Measurements from ENCODE around the gene ATP8B4.
A peak's percentile ranks its signal among the peaks of the same experiment; 100 is the strongest.

ATP8B4 gene

DNA sequence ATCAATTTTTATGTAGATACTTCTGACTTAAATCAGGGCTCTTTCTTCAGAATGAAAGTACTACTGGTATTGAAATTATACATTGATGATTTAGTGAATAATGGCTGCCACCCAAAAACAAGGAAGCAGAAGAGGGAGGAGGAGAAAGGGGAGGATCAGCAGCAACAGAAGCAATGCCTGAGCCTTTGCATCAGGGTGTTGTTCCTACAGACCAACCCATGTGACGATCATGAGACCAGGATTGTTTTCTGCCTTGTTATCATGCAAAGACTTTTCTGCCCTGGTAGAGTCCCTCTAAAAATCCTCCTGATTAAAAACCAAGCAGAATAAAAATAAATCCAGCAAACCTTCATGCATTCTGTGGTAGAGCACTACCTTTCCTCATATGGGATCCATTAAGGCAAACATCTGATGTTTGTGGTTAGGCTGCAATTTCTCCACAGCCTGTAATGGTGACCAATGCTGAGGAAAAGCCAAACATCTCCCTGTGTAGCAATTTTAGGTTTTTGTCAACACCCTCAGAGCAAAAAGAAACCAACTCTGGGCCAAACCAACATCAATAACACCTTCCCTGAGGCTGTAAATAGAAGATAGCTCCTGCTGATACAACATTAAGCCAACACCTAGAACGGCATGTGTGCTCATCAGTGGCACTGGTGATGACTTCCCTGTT, 191.7 kb downstream of the ATP8B4 start:
- intact Hi-C loops (cut with DNase I): no loop called here
- DNase-seq: peak in 1 of 42 donors; percentile 1

DNA sequence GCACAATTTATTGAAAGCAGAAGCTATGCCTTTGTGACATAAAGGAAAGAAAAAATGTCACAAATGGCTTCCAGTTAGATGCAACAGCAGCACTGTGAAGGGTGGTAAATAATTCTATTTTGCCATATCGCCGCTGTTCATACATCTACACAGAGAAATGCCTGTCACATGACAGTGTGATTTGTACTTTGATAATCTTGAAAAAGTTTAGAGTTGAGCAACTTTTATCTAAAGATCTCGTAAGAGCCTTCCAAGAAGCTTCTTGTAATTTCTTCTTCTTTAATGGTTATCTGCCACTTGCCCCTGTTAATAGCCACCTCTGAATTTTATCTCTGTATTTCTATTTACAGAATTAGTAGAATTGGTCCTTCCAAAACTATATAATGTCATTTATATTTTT, 192.3 kb downstream of the ATP8B4 start:
- no peak for DNase-seq
- intact Hi-C loops (cut with DNase I): no loop called here

DNA sequence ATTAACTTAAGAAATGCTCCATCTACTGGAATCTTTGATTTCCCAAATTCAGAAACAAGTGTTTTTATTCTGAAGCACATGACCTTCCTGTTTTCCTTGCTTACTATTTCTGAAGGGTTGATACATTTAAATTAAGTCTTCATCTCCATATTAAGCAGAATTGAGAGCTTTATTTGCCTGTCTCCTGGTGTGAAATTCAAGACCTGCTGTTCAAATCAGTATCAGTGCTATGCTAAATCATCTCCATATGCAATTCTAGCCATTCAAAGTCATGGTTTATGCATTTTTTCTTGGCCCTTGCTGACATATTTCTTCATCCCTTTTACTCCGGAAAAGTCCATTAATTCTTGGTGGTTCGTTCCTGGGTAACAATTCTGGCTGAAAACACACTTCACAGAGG, 195.4 kb downstream of the ATP8B4 start:
- intact Hi-C loops (cut with DNase I): no loop called here
- DNase-seq: no peak

DNA sequence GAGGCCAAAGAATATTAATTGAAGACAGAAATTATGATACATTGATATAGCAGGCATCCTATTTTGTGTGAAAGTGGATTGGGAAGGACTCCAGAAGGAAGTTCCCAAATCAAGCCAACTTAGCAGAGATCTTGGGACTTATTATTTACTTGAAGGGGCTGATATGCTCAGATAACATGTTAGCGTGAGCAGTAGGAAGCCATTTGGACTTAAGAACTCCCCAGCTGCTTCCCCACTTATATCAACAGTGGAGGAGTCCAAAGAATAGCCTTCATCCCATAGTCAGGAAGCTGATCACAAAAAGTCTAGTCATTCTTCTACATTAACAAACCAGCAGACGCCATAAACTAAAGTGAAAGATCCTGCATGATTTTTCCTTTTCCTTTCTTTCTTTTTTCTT, 200.0 kb downstream of the ATP8B4 start:
- DNase-seq: no peak

DNA sequence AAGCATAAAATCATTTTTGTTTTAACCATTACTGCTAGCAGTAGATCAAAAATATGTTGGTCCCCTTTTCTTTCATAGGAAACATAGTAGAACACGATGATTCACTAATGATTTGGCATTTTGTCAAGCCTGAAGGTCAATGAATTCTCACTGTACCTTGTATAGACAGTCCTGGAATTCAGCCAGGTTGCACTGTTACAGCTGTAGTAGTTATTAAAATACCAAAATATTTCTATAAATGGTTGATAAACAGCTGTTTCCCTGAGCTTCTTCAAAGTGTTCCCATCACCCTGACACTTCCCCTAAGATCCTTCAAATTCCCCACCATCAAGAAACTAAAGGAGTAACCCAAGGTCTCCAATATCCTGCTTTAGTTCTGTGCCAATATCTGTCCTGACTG, 200.9 kb downstream of the ATP8B4 start:
- intact Hi-C loops (cut with DNase I): no loop called here
- DNase-seq: no peak

More for the DNA sequence above, 200.0 kb downstream of the ATP8B4 start:
- intact Hi-C loops (cut with DNase I): no loop called here

DNA sequence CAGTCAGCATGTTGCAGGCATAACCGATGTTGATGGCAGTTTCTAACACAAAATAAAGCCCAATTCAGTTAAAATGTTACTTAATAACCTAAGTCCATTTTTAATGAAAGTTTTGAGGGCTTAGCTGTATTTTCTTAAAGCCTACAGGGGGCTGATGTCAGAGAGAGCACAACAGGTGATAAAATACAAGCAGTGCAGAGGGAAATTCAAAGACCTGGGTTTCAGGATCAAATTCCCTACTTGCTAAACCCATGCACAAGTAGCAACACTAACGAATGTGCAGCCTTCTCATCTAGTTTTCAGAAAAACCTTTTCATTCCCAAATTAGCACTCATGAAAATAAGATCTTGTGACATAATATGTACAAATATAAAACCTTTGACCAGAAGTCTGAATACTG, 202.0 kb downstream of the ATP8B4 start:
- DNase-seq: no peak

DNA sequence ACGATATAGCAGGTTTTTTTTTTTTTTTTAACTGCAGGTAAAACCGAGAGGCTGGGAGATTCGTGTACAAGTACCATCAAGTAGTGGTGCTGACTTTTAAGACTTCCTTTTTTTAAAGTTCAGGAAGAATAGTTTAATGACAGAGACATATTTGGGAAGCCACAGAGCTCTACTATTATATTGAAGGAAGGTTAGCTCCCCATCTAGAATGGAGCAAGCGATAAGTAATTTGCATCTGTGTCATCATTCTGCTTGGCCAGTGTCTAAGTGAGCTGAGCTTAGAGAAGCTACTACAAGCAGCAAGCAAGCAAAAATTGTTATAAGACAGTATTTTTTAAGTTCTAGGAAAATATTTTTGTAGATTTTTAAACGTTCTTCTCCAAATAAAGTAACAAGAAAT, 203.2 kb downstream of the ATP8B4 start:
- intact Hi-C loops (cut with DNase I): no loop called here
- no peak for DNase-seq

More for the DNA sequence above, 202.0 kb downstream of the ATP8B4 start:
- intact Hi-C loops (cut with DNase I): no loop called here

DNA sequence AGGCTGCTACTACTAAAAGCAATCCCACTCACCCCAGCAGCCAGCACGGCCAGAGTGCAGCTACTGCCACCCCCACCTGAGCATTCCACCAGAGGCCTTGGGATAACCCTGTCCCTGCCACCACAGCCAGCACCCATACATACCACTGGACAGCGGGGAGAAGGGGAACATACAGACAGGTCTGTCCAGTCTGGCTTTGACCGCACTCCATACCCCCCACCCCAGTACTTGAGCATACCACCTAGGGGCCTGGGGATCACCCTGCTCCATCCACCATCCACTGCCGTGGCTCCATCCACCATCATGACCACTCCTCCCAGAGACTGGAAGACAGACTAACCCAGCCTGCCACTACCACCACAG, 210.1 kb downstream of the ATP8B4 start:
- intact Hi-C loops (cut with DNase I): no loop called here
- no peak for DNase-seq

DNA sequence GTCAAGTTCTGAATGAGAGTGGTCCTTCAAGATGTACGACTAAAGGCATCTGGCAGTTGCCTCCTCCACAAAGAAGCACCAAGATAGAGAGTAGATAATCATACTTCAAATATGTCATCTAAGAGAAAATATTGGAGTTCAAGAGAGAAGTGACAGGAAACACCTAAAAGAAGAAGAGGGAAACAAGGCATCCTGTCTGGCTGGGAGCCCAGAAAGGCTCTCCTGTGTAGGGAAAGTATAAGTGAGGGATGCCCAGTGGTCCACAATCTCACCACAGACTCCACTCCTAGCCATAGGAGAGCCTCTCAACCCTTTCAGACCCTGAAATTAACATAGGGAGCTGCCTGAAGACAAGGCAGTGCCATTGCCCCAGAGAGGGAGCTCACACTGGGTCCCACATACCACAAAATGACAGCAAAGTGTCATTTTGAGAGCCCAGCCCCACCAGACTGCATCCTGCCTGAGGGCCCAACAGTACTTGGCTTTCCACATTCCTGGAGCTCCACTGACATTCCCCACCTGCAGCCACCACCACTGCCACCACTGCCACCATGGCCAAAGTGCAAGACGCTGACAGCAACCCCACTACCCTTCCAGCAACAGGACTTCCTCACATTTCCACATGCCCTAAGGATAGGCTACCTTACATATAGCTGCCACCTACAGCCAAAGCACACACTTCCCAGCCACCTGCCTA, 210.6 kb downstream of the ATP8B4 start:
- DNase-seq: no peak
- intact Hi-C loops (cut with DNase I): no loop called here

DNA sequence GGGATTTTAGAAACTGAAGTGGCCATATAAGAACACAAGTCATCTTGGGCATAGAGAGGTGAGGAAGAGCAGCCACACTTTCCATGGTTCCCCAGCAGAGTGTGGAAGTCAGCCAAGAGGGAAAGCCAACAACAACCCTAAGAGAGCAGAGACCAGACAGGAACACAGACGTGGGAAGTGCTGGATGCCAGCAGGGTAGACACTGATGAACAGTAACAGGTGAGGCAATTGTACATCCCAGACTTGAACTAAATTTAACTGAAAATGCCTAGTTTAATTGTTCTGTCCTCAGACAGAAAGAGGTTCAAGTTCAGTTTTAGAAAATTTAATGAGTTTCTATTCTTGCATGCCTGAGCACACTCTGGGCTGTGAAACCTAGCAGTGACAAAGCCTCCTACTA, 212.1 kb downstream of the ATP8B4 start:
- intact Hi-C loops (cut with DNase I): no loop called here
- no peak for DNase-seq

DNA sequence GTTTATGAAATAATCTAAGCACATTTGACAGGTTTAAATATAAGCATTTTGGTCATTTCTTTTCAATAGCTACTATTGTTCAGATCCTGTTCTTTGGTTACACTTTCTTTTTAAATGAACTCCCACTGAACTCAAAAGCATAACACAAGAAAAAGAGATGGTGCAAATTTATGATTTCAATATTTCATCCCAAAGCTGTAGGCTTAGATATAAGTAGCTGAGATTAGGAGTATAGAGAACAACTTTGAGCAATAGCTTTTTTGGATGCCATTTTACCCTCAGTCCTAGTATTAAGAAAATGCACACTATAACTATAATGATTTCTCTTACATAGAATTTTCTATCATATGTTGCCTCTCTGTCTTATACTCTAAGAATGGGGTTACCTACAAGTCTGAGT, 213.8 kb downstream of the ATP8B4 start:
- intact Hi-C loops (cut with DNase I): no loop called here
- no peak for DNase-seq

DNA sequence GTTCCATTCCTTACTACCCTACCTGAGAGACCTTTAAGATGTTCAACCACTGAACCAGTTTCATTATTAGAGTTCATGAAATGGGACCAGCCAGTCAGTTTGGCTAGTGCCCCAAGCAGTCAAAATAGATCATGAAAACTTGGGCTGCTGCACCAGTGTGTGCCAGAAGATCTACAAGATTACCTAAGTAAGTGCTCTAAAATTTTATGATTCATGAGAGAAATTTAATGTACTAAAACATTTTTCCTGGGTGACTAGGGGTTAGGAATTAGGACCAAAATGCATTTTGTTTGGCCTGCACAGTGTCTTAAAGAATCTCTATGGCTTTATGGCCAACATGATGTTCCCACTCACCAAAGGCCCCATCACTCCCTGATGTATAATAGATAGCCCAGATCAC, 214.7 kb downstream of the ATP8B4 start:
- intact Hi-C loops (cut with DNase I): no loop called here
- no peak for DNase-seq

DNA sequence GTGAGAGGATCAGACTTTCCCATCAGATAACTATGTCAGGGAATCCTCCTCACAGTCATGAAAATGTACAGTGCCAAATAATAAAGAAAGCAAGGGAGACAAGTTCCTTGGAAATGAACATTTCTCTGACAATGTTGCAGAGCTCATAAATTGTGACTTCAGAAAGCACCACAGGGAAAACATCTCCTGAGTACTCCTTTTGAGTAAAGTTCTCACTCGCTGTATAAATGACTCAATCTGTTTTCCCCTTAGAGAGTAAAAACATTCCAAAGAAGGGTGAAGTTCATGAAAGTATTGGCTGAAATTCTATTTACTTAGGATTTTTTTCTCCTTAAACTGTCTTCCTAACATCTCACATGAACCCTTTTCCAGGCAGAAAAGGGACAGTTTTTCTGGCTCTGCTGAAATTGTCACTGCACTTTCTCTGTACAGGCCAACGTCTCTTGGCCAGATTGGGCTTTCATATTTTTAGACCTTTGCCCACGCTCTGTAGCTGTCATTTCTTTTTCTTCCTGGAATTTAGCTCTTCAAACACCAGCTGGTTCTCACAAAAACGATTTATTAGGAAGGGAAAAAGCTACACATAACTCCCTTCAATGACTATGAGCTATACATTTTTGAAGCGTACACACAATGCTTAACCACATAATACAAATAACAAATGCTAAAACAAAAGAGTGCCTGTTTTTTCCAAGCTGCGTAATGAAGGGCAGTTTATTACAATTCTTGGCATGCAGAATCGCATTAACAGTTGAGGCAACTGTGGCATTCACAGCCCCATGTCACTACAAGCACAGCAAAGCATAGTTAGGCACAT, 216.1 kb downstream of the ATP8B4 start:
- peak in 6 of 42 donors; percentile 7 to 42 (median 13) for DNase-seq
- intact Hi-C loops (cut with DNase I): no loop called here

DNA sequence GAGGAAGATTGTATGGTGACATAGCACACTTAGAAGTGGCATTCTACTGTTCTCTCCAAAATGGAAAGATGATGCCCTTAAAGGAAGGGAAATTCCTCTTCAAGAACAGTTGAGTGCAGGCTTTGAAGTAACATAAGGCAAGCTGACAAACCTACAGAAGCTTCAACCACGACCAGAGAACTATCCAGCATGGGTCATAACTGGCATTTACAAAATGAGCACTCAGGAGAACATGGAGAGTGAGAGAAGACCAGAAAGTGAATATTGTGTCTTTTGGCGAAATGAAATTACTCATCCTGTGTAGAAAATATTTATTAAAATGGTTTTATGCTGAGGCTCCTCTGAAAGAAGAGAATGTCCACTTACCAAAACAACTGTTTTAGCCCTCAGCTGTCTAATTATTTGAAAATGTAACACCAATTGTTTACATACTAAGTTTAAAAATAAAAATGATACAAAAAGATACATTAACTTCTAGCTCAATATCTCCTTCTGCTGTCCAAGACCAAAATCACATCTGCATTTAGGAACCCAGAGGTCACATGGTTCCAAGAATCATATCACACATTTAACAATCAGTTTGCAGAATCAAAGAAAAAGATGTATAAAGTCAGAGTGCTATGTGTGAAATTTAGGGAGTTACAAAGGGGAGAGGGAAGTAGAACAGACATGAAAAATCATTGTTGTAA, 216.9 kb downstream of the ATP8B4 start:
- peak in 1 of 42 donors; percentile 17 for DNase-seq
- intact Hi-C loops (cut with DNase I): no loop called here

DNA sequence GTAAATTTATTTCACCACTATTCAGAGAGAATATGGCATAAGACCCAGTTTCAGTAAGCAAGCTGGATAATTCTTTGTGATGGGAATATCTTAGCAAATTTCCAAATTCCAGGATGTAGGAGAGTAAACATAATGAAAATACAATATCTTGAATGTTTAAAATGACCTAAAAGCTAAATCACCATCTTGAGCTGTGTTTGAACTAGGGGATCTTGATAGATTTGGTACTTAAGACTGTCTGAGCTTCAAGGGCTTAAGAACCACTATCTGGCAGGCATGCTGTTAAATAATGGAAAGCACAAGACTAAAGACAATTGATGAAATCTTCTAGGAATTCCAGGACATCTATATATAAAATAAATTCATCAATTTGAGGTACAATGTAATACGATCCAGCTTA, 217.7 kb downstream of the ATP8B4 start:
- intact Hi-C loops (cut with DNase I): no loop called here
- DNase-seq: no peak

DNA sequence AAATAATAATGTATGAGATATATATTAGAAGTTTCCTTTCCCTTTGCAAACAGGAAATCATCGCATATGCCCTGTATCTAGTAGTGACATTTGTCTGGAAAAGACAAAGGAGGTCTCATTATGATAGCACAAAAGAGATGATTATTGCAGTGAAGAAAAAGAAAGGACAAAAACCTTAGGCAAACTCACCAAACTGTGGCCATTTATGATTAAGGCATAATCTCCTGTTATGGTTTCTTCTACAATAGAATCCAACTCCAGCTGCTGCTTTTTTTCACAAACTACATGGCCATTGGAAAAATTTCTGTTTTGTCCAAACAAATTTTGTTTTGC, 218.2 kb downstream of the ATP8B4 start:
- DNase-seq: no peak
- intact Hi-C loops (cut with DNase I): no loop called here

DNA sequence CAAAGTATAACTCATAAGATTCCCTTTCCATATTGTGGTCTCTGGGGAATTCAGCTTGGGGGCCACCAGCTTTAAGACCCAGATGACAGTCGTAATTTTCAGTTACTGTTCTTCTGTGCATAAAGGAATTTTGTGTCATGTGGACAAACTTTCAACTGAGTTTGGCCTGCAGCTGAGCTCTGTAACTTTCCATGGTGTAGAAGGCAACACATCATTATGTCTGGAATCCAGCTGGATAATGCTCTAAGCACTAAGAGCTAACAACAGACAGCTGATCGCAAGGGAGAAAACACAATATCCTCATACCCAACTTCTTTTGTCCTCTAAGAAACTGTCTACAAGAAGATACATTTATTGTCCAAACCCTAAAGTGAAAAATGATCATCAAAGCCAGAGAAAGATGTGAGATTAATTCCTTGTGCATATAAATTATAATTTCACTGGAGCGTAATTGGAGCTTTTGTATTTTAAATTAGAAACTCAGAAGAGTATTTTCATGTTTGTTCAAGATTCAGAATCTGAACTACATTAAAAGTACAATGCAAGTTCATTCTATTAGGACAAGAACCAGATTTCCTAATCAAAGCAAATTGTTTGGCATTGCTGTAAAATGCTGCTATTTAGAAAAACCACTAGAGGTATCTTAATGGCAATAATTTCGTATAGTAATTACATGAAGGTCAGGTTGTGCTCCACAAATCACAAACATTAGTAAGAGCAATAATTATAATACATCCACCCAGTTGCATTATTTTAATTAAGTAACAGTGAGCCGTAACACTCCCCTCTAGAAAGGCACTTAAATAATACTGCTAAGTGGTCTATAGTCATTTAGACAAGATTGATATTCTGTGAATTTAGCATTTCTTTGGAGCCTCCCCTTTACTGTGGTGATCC, 218.8 kb downstream of the ATP8B4 start:
- intact Hi-C loops (cut with DNase I): no loop called here
- DNase-seq: peak in 2 of 42 donors; percentile 2 to 12

DNA sequence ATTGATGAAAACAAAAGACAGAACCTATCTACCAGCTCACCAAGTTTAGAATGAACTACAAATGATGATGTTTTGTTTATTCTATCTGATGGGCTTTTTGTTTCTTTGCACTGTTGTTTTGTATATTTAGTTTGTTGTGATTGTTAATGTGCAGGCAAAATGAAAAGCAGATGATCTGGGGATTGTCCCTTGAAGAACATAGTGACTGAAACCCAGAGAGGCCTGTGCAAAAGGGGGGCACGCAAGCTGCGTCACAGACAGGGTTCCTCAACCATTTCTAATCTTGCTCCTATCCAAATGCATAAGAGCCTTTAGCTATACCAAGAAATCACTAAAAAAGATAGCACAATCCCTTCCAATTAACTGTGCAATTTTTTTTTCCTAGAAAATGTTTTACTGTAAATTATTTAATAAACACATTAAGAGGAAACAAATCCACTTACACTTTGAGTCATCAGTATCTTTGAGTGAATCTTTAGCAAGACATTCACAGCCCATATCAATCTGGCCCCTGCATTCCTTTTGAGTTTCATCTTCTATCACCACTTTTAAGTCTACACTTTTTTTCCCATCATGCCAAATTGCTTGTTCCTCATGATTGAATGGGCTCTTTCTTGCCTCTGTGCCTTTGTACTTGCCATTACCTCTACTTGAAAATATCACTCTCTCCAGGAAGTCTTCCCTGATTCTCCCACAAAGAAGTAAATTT, 220.3 kb downstream of the ATP8B4 start:
- intact Hi-C loops (cut with DNase I): no loop called here

More for the DNA sequence above, 220.3 kb downstream of the ATP8B4 start:
- DNase-seq: no peak
